ENCODE measurements around the gene ENPP7.

ENPP7 gene

DNA sequence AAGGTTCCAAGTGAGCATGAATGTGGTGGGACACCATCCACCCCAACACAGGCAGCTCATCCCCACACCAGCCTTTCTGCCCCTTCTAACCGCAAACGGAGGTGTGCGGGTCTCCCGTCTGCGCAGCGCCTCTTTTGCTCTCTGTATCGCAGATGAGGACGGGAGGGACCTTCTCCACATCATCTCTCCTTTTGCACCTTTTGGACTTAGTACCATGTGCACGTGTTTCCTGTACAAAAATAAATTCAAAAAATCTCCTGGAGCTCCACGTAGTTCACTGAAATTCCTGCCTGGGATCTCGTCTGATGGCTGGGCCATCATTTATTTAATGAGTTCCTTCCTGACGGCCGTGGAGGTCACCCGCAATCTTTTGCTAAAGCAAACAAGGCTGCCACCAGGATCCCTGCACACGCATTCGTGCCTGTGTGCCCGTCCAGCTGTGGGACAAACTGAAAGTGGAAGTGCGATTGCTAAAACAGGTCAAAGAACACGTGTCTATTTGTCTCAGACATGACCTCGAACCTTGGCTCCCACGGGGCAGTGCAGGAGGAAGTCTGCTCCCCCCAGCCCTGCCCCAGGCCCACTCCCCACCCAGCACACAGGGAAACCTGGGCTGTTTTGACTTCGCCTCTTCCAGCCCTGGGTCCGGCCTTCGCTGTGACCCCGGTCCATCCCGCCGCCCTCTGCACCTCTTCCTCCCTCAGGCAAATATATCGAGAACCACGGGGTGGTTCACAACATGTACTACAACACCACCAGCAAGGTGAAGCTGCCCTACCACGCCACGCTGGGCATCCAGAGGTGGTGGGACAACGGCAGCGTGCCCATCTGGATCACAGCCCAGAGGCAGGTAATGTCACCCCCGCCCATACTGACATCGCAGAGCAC, 2.3 kb downstream of the ENPP7 start:
- peak; percentile 37 for DNase-seq (ENCODE audit: low spot score)

DNA sequence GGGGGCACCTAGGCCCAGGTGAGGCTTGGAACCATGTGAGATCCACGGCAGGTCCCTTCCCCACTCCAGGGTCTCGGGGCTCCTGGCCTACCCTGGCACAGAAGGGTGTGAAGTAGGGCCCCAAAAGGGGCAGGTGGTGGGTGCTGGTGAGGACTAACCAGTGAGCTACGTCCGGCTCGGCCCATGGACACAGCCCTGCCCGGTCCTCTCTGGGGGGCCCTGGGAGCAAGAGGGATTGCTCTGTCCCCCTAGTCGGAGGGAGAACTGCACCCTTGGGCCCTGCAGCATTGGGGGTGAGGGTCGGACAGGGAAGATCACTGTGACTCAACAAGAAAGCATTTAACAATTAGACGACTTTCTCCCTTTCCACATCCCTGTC, 2.9 kb downstream of the ENPP7 start:
- no peak for DNase-seq (ENCODE audit: low spot score)

GRCh38 chr17:79735096-79735495, 4.4 kb downstream of the ENPP7 start:
- no peak for DNase-seq (ENCODE audit: low spot score)

- no peak for DNase-seq (ENCODE audit: low spot score)
These were observed 6.5 kb downstream of the ENPP7 start for GRCh38 chr17:79737046-79737921.

DNA sequence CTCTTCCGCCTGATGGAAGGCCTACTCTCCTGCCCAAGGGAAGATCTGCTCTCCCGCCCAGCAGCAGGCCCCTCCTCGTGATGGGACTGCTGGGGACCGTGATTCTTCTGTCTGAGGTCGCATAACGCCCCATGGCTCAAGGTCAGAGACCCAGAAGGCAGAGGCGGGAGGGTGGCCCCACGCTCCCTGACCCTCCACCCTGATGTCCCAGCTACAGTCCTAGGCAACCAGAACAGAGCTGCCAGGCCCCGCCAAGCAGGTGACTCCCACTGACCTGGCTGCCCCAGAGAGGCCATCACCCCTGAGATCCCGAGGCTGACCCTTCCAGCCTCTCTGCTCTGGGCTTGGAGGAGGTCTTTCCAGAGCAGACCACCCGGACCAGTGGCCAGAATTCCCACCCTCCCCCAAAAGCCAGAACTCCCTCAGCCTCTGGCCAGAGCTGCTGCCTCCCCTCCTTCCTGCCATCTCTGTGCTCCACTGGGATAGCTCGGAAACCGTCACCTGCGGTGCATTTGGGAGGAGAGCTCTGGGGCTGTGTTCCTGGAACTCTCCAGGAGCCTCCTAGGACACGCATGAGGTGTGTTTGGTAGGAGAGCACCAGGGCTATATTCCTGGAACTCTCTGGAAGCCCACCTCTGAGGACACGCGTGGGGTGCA, 7.3 kb downstream of the ENPP7 start:
- no peak for DNase-seq (ENCODE audit: low spot score)

DNA sequence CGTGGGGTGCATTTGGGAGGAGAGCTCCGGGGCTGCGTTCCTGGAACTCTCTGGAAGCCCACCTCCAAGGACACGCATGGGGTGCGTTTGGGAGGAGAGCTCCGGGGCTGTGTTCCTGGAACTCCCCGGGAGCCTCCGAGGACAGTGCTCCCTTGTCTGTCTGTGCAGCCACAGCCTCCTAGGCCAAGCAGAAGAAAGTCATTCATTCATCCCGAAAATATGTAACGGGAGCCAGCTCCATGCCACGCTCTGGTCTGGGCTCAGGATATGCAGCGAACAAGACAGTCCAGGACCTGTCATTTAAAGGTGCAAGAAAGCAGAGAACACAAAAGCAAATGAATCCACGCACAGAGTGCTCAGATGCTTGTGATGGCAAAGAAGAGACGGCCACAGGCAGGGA, 7.9 kb downstream of the ENPP7 start:
- no peak for DNase-seq (ENCODE audit: low spot score)

- DNase-seq (ENCODE audit: low spot score): no peak
These were observed 8.7 kb downstream of the ENPP7 start for GRCh38 chr17:79739148-79740062.

DNA sequence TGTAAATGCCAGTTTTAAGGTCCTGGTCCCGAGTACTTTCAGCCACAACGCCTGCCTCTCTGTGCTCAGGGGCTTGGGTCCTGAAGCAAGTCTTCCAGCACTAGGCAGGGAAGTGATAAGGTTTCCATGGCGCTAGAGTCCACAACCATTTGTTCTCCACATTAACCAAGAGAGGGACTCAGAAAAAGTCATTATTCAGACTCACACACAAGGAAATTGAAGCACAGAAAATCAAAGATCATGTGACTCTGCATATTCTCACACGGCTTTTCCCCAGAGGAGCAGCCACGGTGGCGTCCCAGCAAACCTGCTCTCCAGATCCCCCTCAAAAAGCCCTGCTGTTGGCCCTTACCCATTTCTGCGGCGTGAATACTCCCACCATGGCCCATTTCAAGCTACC, 9.7 kb downstream of the ENPP7 start:
- no peak for DNase-seq (ENCODE audit: low spot score)

- DNase-seq (ENCODE audit: low spot score): no peak
These were observed 10.6 kb downstream of the ENPP7 start for GRCh38 chr17:79741401-79741750.

DNA sequence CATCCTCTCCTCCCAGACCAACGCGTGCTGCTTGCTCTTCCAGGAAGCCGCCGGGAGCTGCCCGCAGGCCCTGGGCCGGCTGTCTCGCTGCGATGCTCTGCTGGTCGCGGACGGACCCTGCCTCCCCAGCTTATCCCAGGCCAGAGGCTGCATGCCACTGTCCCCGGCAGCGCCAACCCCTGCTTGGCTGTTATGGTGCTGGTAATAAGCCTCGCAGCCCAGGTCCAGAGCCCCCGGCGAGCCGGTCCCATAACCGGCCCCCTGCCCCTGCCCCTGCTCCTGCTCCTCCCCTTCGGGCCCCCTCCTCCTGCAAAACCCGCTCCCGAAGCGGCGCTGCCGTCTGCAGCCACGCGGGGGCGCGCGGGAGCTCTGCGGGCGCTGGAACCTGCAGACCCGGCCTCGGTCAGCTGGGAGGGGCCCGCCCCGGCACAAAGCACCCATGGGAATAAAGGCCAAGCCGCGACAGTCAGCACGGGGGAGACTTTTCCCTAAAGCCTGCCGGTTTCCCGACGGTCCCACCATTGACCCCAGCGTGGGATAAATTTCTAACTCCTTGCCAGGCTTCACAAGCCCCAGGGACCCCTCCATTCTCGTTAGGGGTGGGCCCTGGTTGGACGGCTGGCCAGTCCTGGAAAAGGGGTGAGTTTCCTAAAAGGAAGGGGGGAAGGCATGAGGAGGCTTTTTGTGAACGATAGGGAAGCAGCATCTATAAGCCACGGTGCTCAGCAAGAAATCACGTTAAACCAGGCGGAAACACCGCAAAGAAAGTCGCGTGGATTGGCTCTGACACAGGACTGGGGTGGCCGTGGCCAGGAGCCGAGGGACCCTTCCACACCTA, 11.2 kb downstream of the ENPP7 start:
- peak; percentile 68 for DNase-seq (ENCODE audit: low spot score)

GRCh38 chr17:79742589-79742918, 11.8 kb downstream of the ENPP7 start:
- DNase-seq (ENCODE audit: low spot score): no peak

DNA sequence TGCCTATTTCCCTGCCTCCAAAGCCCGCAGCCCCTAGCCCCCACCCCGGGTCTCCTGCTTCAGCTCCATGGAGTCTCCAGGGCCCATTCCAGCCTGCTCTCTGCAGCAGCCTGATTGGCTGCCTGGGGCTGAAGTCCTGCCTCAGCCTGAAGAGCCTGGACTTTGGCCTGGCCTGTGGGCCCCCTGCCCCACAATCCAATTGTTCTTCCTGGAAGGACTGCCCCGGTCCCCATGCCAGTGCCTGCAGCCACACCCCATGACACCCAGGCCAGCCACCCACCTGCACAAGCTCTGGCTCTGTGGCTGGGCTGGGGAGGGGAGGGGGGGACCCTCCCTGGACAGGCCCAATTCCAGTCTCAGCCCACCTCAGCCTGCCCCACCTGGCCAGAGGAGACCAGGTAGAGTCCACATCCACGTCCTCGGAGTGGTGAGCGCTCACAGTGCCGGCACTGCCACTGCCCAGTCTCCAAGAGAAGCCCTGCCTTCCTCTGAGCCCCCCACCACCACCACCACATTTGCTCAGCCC, 12.3 kb downstream of the ENPP7 start:
- DNase-seq (ENCODE audit: low spot score): no peak

DNA sequence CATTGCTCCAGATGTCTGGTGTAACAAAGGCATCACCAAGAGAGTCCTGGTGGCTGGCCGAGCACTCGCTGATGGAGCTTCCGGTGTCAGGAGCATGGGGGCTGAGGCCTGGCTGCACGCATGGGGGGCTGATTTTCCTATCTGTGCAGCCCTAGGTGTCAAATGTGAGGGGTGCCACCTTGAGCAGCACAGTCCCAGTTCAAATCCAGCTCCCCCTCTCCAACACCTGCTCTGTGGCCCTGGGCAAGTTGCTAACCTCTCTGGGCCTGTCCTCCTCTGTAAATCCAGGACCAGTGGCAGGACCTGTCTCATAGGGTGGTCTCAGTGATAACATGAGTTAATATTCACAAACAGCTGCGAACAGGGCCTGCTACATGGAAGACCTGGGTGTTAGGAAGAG, 12.9 kb downstream of the ENPP7 start:
- DNase-seq (ENCODE audit: low spot score): no peak

GRCh38 chr17:79745641-79746105, 14.9 kb downstream of the ENPP7 start:
- no peak for DNase-seq (ENCODE audit: low spot score)

DNA sequence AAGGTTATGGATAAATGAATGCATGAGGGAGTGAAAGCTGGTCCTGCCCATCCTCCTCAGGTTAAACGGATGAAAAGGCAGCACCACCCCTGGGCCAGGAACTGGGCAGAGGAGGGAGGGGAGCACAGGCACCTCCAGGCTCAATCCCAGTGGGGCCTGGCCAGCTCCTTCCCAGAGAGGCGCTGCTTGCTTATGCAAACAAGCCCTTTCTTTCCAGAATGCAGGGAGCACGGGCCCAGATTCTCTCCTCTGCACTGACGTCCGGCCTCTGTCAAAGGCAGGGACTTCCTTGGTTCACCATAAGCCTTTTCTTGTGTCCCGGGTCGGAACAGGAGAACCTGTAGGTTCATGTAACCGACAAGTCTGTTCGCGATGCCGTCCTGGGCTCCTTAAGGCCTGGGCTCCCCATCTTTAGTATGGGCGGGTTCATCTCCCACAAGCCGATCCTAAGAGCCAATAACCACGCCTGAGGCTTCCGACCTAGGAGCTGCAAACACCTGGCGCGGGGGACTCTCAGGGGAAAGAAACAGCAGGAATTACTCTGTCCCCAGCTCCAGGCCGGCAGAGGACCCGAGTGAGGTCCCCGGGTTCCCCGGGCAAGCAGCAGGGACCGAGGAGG, 16.3 kb downstream of the ENPP7 start:
- DNase-seq (ENCODE audit: low spot score): no peak

DNA sequence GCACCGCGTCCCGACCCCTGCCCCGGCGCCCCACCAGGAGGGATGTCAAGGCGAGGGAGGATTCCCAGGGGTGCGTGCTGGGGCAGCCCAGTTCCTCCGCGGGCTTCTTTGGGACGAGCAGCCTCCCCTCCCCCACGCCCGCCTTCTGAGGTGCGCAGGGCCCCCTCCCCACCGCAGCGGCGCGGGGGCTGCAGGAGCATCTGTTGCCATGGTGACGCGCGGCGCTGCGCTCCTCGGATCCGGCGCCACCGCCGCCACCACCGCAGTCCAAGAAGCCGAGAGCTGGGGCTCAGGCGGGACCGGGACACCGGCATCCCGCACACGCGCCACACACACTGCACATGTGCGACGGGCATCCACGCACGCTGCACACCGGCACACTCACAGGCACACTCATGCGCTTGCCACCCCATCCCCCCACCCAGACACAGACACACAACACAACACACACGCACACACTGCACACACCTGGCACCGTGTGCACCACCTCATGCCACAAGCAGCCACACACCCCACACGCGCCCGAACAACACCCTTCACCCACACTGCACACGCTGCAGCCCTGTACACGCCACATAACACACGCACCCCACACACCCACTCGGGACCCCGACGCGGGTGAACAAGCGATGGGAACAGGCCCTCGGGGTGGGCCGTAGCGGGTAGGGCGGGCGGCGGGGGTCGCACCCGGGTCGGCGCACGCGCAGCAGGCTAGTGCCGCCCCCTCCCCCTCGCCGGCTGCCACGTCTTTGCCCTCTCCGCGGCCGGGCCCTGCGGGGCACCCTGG, 17.0 kb downstream of the ENPP7 start:
- no peak for DNase-seq (ENCODE audit: low spot score)

DNA sequence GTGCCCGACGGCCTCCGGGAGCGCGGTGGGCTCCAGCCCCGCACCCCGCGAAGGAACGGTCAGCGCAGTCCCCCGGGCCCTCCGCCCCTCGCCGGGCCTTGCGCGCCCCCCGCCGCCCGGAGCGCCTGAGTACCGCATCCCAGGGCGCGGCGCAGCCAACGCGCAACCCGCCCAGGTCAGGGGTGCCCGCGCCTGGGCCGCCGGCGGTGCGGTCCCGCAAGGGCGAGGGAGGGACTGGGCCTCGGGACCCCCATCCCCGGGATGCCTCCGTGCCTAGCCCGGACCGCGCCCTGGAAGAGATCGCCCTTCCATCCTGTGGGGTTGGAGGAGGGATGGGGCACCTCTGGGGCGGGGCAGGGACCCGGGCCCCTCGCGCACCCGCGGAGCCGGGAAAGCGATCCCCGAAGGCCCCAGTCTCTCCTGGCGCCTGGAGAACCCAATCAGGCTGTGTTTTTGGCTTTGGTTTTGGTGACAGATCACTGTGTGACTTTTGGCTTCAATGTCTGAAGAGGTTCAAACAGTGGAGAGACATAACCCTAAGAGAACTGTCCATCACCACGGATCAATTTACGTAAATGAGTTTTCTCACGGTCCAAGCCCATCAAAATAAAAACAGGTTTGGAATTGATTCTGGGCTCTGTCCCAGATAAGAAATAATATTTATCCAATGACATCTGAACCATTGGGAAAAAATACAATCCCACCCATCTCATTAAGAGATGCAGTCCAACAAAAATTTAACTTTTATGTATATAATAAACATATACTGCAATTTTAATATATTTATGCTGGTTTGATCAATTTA, 17.8 kb downstream of the ENPP7 start:
- no peak for DNase-seq (ENCODE audit: low spot score)

DNA sequence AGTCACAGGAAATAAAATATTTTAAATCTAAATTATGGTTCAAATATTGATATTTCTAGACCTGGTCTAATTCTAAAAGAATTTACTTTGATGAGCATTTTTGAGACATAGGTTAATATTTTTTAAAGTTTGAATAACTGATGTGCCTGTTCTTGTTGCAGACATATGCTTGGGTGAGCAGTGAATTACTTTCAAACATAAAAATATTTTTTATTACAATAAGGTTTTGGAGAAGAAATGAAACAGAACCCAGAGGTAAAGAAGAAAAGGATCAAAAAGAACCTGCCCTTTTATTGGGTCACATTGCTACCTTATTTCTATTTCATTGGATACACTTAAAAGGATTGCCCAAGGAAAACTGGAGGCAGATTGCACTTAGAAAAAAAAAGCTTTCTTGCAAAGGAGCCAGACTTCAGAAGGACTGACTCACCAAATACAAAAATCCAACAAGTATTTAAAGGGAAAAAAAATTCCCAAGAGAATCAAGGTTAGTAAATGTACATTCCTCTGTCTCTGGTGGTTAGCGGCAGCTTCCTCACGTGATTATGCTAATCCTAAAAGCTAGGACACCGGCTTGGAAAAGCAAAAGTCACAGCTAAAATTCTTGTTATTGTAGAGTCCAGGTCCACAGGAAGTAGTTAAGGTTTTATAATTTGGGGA, 18.5 kb downstream of the ENPP7 start:
- no peak for DNase-seq (ENCODE audit: low spot score)
